GM13977 (cell line): ENCODE data around the gene IRAK1.

ENCODE experiments used
- DNase-seq: peaks from one replicate; pipeline ENCODE4 v3.0.0; 2012; ENCODE audit warnings: low spot score
- CTCF ChIP-seq: IDR thresholded peaks from 2 replicates; pipeline ENCODE4 v1.5.1; 2012; ENCODE audit warnings: mild to moderate bottlenecking, control low read depth; ENCODE audit not compliant: insufficient read depth; ENCODE audit errors: extremely low read depth, missing control alignments
- in situ Hi-C: fragments of 300-500 bp; cut with MboI; formaldehyde crosslinking; loops from one replicate; pipeline ENCODE4 v1.12.0; 2022; ENCODE audit warnings: low sequenced_read_pairs, low pct_unique_long_range_greater_than_20kb, mixed read lengths, inconsistent platforms; ENCODE audit not compliant: unreplicated experiment

IRAK1 gene

GRCh38 chrX:154032653-154033052 lies 13.0 kb upstream of the IRAK1 start:
- in situ Hi-C loops = no loop called here
- DNase-seq = no peak
- TF ChIP-seq CTCF = no peak

- no peak for DNase-seq
- TF ChIP-seq CTCF = no peak
- in situ Hi-C loops = no loop called here
Observed at GRCh38 chrX:154032160-154032559, 12.5 kb upstream of the IRAK1 start.

- no peak for TF ChIP-seq CTCF
- in situ Hi-C loops = no loop called here
- DNase-seq = no peak
Observed at GRCh38 chrX:154030715-154031305, 11.1 kb upstream of the IRAK1 start.

- TF ChIP-seq CTCF = no peak
- DNase-seq = no peak
- in situ Hi-C loops = no loop called here
Observed at GRCh38 chrX:154030266-154030665, 10.6 kb upstream of the IRAK1 start.

- in situ Hi-C loops = no loop called here
- no peak for DNase-seq
Observed at GRCh38 chrX:154029439-154029838, 9.7 kb upstream of the IRAK1 start.

GRCh38 chrX:154028502-154029184 lies 8.9 kb upstream of the IRAK1 start:
- in situ Hi-C loops = no loop called here
- TF ChIP-seq CTCF = no peak
- no peak for DNase-seq

More at GRCh38 chrX:154029439-154029838, 9.7 kb upstream of the IRAK1 start:
- TF ChIP-seq CTCF = no peak
